ENCODE results near the gene NR2C2.

GRCh38 chr3:15071699-15072098 is 124.3 kb downstream of the NR2C2 start:
- no peak for TF ChIP-seq ZNF263 (CRISPR knock-in tag; IDR thresholded peaks at IDR 0.05)
- no peak for TF ChIP-seq YY1 (IDR thresholded peaks at IDR 0.05; ENCODE audit: insufficient read depth, insufficient replicate concordance, low read depth, low read length)
- no peak for TF ChIP-seq DMAP1 (CRISPR knock-in tag; IDR thresholded peaks at IDR 0.05)
- no peak for TF ChIP-seq MLX (CRISPR knock-in tag; IDR thresholded peaks at IDR 0.05)
- TF ChIP-seq HMGXB4 (CRISPR knock-in tag; IDR thresholded peaks at IDR 0.05; ENCODE audit: borderline replicate concordance in 1 of 2, low read depth in 1 of 2), result no peak
- no peak for TF ChIP-seq RAD21 (CRISPR knock-in tag; IDR thresholded peaks at IDR 0.05)
- TF ChIP-seq SP4 (CRISPR knock-in tag; IDR thresholded peaks at IDR 0.05), result no peak
- no peak for TF ChIP-seq GMEB1 (CRISPR knock-in tag; IDR thresholded peaks at IDR 0.05; ENCODE audit: borderline replicate concordance)
- no peak for TF ChIP-seq CTCF (CRISPR knock-in tag; IDR thresholded peaks at IDR 0.05)
- TF ChIP-seq TCF7L2 (IDR thresholded peaks at IDR 0.05; ENCODE audit: low read depth, low read length), result no peak
- no peak for TF ChIP-seq CHCHD3 (CRISPR knock-in tag; IDR thresholded peaks at IDR 0.05)
- no peak for TF ChIP-seq NFE2L2 (IDR thresholded peaks at IDR 0.05; ENCODE audit: low read length)
